ENCODE results near the gene DNAH17. TPM values are rescaled to one million over a fixed set of nuclear protein-coding genes. Genes with fewer than 3 reads are reported as not detected.

The DNAH17 gene
- total and polyA plus RNA-seq, 7 experiments from 2014 or later: 0.05 to 1.5 (median 0.38) TPM

DNA sequence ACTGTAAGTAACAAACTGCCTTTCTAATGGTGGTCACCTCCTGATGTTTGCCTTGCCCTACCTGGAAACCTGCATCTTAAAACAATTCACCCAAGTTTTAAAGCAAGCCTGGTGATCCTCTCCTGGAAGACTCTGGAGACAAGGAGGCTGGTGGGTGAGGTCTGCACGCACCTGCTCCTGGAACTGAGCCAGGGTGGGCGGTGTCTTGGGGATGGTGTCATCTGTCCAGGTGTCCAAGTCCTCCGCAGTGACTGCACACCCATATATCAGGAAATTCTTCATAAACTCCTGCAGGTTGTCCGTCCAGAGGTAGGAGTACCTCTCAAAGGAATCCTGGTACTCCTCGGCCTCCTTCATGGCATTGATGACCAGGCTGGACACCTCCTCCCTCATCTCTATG lies 44.9 kb downstream of the DNAH17 start:
- H3K4me3 ChIP-seq (ENCODE audit: low read length): no peak overlapping the region
- ATAC-seq (no peak), DNase-seq (no peak)
- no peak overlapping the region for H3K4me3 Mint-ChIP-seq
- H3K27ac ChIP-seq (ENCODE audit: low read depth, low read length): no peak overlapping the region
- no peaks in the 10 kb centered on the region for H3K27me3 Mint-ChIP-seq
- intact Hi-C loops (cut with micrococcal nuclease): no loop called here
- no peaks in the 10 kb centered on the region for H3K36me3 ChIP-seq (ENCODE audit: control insufficient read depth in 2 of 3, insufficient read depth in 3 of 3, low read length in 3 of 3)
- no peak overlapping the region for H3K27ac Mint-ChIP-seq
- peaks cover 20 to 39% (median 26%) of the 10 kb centered on the region in 7 donors for H3K4me1 Mint-ChIP-seq
- peaks cover 2 to 20% of the 10 kb centered on the region in 2 donors for H3K4me1 ChIP-seq (ENCODE audit: control insufficient read depth in 2 of 2, insufficient read depth in 2 of 2, low read length in 2 of 2)
- H3K9me3 Mint-ChIP-seq: peaks cover 0 to 3% (median 0%) of the 10 kb centered on the region in 11 donors
- H3K9me3 ChIP-seq (ENCODE audit: control insufficient read depth in 2 of 3, low read length in 3 of 3): no peaks in the 10 kb centered on the region
- ChIA-PET CTCF (no interaction called here), POLR2A (no interaction called here)
- H3K36me3 Mint-ChIP-seq: no peaks in the 10 kb centered on the region
- H3K27me3 ChIP-seq (ENCODE audit: control insufficient read depth in 2 of 2, insufficient read depth in 2 of 2, low read length in 2 of 2): no peaks in the 10 kb centered on the region

DNA sequence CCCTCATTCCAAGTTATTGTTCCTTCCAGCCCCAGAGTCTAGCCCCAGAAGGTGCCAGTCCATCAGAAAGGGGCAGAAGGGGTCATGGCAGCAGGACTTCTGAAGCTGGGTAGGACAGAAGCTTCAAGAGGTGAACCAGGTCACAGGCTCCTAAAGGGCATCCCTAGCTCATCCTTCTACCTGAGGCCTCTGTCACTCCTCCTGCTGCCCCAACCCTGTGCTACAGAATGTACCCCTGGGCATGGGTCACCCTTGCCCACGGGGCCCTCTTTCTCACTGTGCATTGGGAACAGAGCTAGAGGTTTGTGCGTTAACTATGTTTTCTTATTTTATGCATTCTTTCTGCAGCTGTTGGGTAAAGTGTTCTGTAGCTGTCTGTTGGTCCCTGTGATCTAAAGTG lies 46.5 kb downstream of the DNAH17 start:
- no peak for ATAC-seq
- Mint-ChIP-seq H3K36me3 (no peaks in the 10 kb centered on the region), H3K4me1 (peaks cover 12 to 31% (median 18%) of the 10 kb centered on the region in 7 donors), H3K27me3 (peaks cover 0 to 2% (median 0%) of the 10 kb centered on the region in 5 donors), H3K9me3 (no peaks in the 10 kb centered on the region), H3K27ac (peak overlapping the region in 1 of 9 donors; percentile 42), H3K4me3 (no peak overlapping the region)
- ChIA-PET CTCF (no interaction called here), POLR2A (no interaction called here)
- H3K4me3 ChIP-seq (ENCODE audit: low read length): no peak overlapping the region
- no peaks in the 10 kb centered on the region for H3K36me3 ChIP-seq (ENCODE audit: control insufficient read depth in 2 of 3, insufficient read depth in 3 of 3, low read length in 3 of 3)
- H3K4me1 ChIP-seq (ENCODE audit: control insufficient read depth in 2 of 2, insufficient read depth in 2 of 2, low read length in 2 of 2): peaks cover 2 to 17% of the 10 kb centered on the region in 2 donors
- H3K27ac ChIP-seq (ENCODE audit: low read depth, low read length): no peak overlapping the region
- intact Hi-C loops (cut with micrococcal nuclease): no loop called here
- no peak for DNase-seq
- no peaks in the 10 kb centered on the region for H3K9me3 ChIP-seq (ENCODE audit: control insufficient read depth in 2 of 3, low read length in 3 of 3)
- H3K27me3 ChIP-seq (ENCODE audit: control insufficient read depth in 2 of 2, insufficient read depth in 2 of 2, low read length in 2 of 2): no peaks in the 10 kb centered on the region

DNA sequence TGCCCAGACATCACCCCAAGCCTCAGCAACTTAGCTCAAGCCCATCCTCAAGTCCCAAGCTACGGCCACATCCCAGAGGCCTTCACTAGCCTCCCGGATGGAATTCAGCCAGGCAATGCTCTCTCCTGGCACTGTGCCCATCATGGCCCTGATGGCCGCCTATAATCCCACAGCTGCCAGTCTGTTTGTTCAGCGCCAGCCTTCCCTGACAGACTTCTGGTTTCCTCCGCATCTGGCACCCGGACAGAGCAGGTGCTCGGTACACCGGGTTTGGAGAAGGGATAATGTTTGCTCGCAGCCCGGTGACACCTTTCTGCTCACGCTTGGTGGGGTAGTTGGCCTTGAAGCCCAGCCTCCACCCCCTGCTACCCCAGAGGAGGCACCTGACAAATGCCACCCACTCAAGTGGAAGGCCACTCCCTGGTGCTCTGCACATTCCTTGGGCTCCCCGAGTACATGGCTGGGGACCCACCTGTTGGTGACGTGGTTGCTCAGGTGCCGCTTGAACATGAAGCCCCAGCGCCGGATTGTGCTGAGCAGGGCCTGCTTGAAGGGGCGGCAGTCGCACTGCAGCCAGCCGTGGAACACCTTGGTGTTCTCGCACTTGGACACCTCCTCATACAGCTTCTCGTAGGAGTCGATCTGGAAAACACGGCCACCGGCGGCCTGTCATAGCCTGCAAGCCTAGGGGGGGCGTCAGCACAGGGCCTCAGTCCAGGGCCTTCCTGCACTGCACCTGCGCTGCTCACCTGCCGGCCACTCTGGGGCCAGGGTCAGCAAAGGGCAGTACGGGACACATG lies 47.1 kb downstream of the DNAH17 start:
- Histone ChIP-seq H3K36me3 (ENCODE audit: control insufficient read depth in 2 of 3, insufficient read depth in 3 of 3, low read length in 3 of 3) (no peaks in the 10 kb centered on the region), H3K4me3 (ENCODE audit: low read length) (no peak overlapping the region), H3K4me1 (ENCODE audit: control insufficient read depth in 2 of 2, insufficient read depth in 2 of 2, low read length in 2 of 2) (peaks cover 0 to 11% of the 10 kb centered on the region in 2 donors), H3K9me3 (ENCODE audit: control insufficient read depth in 2 of 3, low read length in 3 of 3) (no peaks in the 10 kb centered on the region), H3K27ac (ENCODE audit: low read depth, low read length) (no peak overlapping the region), H3K27me3 (ENCODE audit: control insufficient read depth in 2 of 2, insufficient read depth in 2 of 2, low read length in 2 of 2) (no peaks in the 10 kb centered on the region)
- no peak for DNase-seq
- Mint-ChIP-seq H3K27me3 (peaks cover 0 to 2% (median 0%) of the 10 kb centered on the region in 5 donors), H3K27ac (no peak overlapping the region), H3K36me3 (no peaks in the 10 kb centered on the region), H3K4me3 (no peak overlapping the region), H3K9me3 (no peaks in the 10 kb centered on the region), H3K4me1 (peaks cover 7 to 24% (median 12%) of the 10 kb centered on the region in 7 donors)
- ATAC-seq: no peak
- POLR2A ChIA-PET: no interaction called here
- intact Hi-C loops (cut with micrococcal nuclease): no loop called here
- CTCF ChIA-PET: no interaction called here

DNA sequence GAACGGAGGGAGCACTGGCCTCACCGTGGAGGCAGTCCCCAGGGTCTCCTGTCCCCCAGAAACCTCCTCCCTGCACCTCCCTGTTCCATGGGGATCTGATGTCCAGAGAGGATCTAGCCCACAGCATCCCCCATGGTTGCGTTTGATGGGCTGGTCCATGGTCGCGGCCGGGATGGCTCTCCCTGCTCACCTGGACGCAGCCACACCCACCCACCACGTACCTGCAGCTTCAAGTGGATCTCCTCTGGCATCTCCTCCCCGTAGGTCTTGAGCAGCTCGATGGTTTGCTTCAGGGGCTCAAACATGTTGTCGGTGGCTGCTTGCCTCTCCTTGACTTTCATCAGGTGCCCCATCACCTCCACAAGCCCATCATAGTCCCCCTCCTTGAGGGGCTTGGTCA lies 47.9 kb downstream of the DNAH17 start:
- H3K9me3 ChIP-seq (ENCODE audit: control insufficient read depth in 2 of 3, low read length in 3 of 3): no peaks in the 10 kb centered on the region
- no peaks in the 10 kb centered on the region for H3K9me3 Mint-ChIP-seq
- peaks cover 0 to 16% (median 4%) of the 10 kb centered on the region in 7 donors for H3K4me1 Mint-ChIP-seq
- no peak for DNase-seq
- no peaks in the 10 kb centered on the region for H3K36me3 Mint-ChIP-seq
- no peaks in the 10 kb centered on the region for H3K27me3 ChIP-seq (ENCODE audit: control insufficient read depth in 2 of 2, insufficient read depth in 2 of 2, low read length in 2 of 2)
- no peak overlapping the region for H3K27ac ChIP-seq (ENCODE audit: low read depth, low read length)
- peaks cover 0 to 2% (median 0%) of the 10 kb centered on the region in 5 donors for H3K27me3 Mint-ChIP-seq
- H3K4me1 ChIP-seq (ENCODE audit: control insufficient read depth in 2 of 2, insufficient read depth in 2 of 2, low read length in 2 of 2): peaks cover 0 to 3% of the 10 kb centered on the region in 2 donors
- intact Hi-C loops (cut with micrococcal nuclease): no loop called here
- ATAC-seq: no peak
- H3K4me3 Mint-ChIP-seq: no peak overlapping the region
- no peak overlapping the region for H3K27ac Mint-ChIP-seq
- ChIA-PET CTCF (no interaction called here), POLR2A (no interaction called here)
- H3K36me3 ChIP-seq (ENCODE audit: control insufficient read depth in 2 of 3, insufficient read depth in 3 of 3, low read length in 3 of 3): no peaks in the 10 kb centered on the region
- H3K4me3 ChIP-seq (ENCODE audit: low read length): no peak overlapping the region

DNA sequence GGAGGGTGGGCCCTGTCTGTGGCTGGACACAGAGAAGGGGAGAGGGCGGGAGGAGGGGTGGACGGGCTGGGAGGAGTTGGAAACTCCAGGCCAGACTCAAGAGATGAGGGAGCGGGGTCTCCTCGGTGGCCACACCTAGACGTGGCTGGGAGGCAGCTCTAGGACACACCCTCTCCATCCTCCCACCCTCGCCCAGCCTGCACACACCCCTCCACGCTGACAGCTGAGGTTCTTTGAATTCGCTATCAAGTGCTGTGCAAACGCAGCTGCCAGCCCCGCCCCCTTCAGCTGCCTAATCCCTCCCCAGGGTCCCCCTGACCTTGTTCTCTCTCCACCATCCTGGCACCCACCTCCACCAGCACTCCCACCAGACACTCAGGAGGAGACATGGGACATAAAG lies 48.7 kb downstream of the DNAH17 start:
- ChIA-PET CTCF (no interaction called here), POLR2A (no interaction called here)
- Mint-ChIP-seq H3K4me1 (peaks cover 0 to 14% (median 0%) of the 10 kb centered on the region in 7 donors), H3K27me3 (peaks cover 0 to 2% (median 0%) of the 10 kb centered on the region in 5 donors), H3K27ac (no peak overlapping the region), H3K9me3 (no peaks in the 10 kb centered on the region), H3K36me3 (no peaks in the 10 kb centered on the region), H3K4me3 (no peak overlapping the region)
- no peak overlapping the region for H3K4me3 ChIP-seq (ENCODE audit: low read length)
- H3K4me1 ChIP-seq (ENCODE audit: control insufficient read depth in 2 of 2, insufficient read depth in 2 of 2, low read length in 2 of 2): no peaks in the 10 kb centered on the region
- H3K27ac ChIP-seq (ENCODE audit: low read depth, low read length): no peak overlapping the region
- ATAC-seq: no peak
- no peaks in the 10 kb centered on the region for H3K36me3 ChIP-seq (ENCODE audit: control insufficient read depth in 2 of 3, insufficient read depth in 3 of 3, low read length in 3 of 3)
- no peaks in the 10 kb centered on the region for H3K9me3 ChIP-seq (ENCODE audit: control insufficient read depth in 2 of 3, low read length in 3 of 3)
- intact Hi-C loops (cut with micrococcal nuclease): no loop called here
- no peaks in the 10 kb centered on the region for H3K27me3 ChIP-seq (ENCODE audit: control insufficient read depth in 2 of 2, insufficient read depth in 2 of 2, low read length in 2 of 2)
- DNase-seq: no peak

DNA sequence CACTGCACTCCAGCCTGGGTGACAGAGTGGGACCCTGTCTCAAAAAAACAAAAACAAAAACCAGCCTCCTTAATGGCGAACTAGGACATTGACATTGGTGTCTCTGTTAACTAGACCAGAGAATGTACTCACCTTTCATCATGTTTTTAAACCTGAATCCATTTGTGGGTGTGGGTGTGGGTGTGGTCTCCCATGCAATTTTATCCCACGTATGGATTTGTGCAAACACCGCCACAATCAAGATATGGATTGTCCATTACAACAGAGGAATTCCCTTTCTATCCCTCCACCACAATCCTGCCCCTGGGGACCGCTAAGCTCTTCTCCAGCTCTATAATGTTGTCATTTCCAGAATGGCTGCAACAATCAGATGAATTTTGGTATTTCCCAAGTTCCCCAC lies 49.9 kb downstream of the DNAH17 start:
- intact Hi-C loops (cut with micrococcal nuclease): no loop called here
- Mint-ChIP-seq H3K27me3 (peaks cover 0 to 2% (median 0%) of the 10 kb centered on the region in 5 donors), H3K4me1 (peaks cover 0 to 8% (median 0%) of the 10 kb centered on the region in 7 donors), H3K36me3 (no peaks in the 10 kb centered on the region), H3K27ac (no peak overlapping the region), H3K4me3 (no peak overlapping the region), H3K9me3 (peaks cover 0 to 2% (median 0%) of the 10 kb centered on the region in 11 donors)
- ChIA-PET CTCF (no interaction called here), POLR2A (no interaction called here)
- ATAC-seq (no peak), DNase-seq (no peak)
- Histone ChIP-seq H3K27me3 (ENCODE audit: control insufficient read depth in 2 of 2, insufficient read depth in 2 of 2, low read length in 2 of 2) (no peaks in the 10 kb centered on the region), H3K36me3 (ENCODE audit: control insufficient read depth in 2 of 3, insufficient read depth in 3 of 3, low read length in 3 of 3) (no peaks in the 10 kb centered on the region), H3K27ac (ENCODE audit: low read depth, low read length) (no peak overlapping the region), H3K4me1 (ENCODE audit: control insufficient read depth in 2 of 2, insufficient read depth in 2 of 2, low read length in 2 of 2) (no peaks in the 10 kb centered on the region), H3K4me3 (ENCODE audit: low read length) (no peak overlapping the region), H3K9me3 (ENCODE audit: control insufficient read depth in 2 of 3, low read length in 3 of 3) (no peaks in the 10 kb centered on the region)
